ENCODE results near the gene ISOC2.

Gene ISOC2

DNA sequence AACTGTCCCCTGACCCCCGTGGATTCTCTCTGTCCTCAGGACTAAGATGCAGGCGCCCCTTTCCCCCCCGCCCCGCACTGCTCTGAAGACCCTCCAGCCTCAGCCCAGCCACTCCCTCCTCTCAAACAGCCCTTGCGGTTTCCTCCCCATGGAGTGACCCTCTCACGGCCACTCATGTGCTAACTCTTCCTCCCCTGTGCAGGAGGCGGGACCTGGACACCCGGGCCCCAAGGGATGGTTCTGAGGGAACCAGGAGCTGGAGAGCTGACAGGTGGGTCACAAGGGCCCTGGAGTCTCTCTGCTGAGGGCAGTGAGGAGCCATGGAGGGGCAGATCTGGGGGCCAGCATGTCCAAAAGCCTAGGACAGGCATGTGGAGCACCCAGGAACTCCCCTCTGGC, 1.9 kb downstream of the ISOC2 start:
- Histone ChIP-seq H3K27me3 (ENCODE audit: insufficient read depth, poor library complexity, severe bottlenecking) (no peaks in the 10 kb centered on the region), H3K4me3 (replicated peaks; ENCODE audit: insufficient read depth, low read length) (no peak overlapping the region), H3K27ac (replicated peaks) (no peak overlapping the region)
- DNase-seq (ENCODE audit: low read depth in 1 of 2, low spot score in 1 of 2) = no peak
- TF ChIP-seq GABPA (IDR thresholded peaks at IDR 0.05; ENCODE audit: low read depth) (no peak), CTCF (IDR thresholded peaks at IDR 0.05; ENCODE audit: insufficient read depth, low read length) (no peak), SPI1 (IDR thresholded peaks at IDR 0.05; ENCODE audit: borderline replicate concordance, low read depth) (no peak), REST (IDR thresholded peaks at IDR 0.05; ENCODE audit: insufficient replicate concordance, low read depth) (no peak), POLR2AphosphoS5 (IDR thresholded peaks at IDR 0.05; ENCODE audit: low read depth) (no peak)

GRCh38 chr19:55457683-55458457, 3.6 kb downstream of the ISOC2 start:
- H3K27me3 ChIP-seq (ENCODE audit: insufficient read depth, poor library complexity, severe bottlenecking) = no peaks in the 10 kb centered on the region
- TF ChIP-seq CTCF (IDR thresholded peaks at IDR 0.05; ENCODE audit: insufficient read depth, low read length) (no peak), SPI1 (IDR thresholded peaks at IDR 0.05; ENCODE audit: borderline replicate concordance, low read depth) (no peak)
- no peak overlapping the region for H3K4me3 ChIP-seq (replicated peaks; ENCODE audit: insufficient read depth, low read length)
- no peak for DNase-seq (ENCODE audit: low read depth in 1 of 2, low spot score in 1 of 2)
- H3K27ac ChIP-seq (replicated peaks) = no peak overlapping the region

DNA sequence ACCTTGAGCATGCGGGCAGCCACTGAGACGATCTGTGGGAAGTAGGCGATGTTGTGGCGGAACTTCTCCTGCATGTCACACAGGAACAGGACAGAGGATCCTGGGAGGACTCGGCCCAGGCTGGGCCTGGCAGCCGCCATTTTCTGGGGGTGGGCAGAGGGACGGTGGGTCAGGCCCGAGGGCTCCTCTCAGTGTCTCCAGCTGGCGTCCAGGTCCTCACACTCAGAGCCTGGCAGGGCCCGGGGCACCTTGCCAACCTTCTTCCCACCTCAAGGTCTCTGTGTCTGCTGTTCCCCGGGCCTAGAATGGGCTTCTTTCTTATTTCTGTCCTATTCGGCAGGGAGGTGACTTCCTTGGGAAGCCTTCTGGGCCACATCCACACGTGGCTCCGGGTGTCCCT, 5.1 kb downstream of the ISOC2 start:
- H3K4me3 ChIP-seq (replicated peaks; ENCODE audit: insufficient read depth, low read length) = no peak overlapping the region
- no peak for DNase-seq (ENCODE audit: low read depth in 1 of 2, low spot score in 1 of 2)
- no peak overlapping the region for H3K27ac ChIP-seq (replicated peaks)
- no peak for TF ChIP-seq GABPA (IDR thresholded peaks at IDR 0.05; ENCODE audit: low read depth)
- H3K27me3 ChIP-seq (ENCODE audit: insufficient read depth, poor library complexity, severe bottlenecking) = peaks cover 9% of the 10 kb centered on the region

DNA sequence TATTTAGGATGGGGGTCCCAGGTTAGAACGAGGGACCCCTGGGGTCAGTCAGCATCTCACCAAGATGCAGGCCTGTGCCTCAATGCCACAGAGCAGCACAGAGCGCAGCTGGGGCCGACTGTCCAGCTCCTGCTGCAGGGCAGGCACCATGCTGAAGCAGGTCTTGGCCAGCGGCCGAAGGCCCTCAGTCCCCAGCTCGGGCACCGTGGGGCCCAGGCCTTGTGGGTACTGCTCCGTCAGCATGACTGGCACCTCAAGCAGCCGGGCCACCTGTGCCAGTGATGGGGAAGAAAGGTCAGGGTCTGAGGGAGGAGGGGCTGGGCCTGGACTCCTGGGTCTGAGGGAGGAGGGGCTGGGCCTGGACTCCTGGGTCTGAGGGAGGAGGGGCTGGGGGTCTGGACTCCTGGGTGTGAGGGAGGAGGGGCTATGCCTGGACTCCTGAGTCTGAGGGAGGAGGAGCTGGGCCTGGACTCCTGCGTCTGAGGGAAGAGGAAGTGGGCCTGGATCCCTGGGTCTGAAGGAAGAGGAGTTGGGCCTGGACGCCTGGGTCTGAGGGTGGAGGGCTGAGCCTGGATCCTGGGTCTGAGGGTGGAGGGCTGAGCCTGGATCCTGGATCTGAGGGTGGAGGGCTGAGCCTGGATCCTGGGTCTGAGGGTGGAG, 5.7 kb downstream of the ISOC2 start:
- peaks cover 9% of the 10 kb centered on the region for H3K27me3 ChIP-seq (ENCODE audit: insufficient read depth, poor library complexity, severe bottlenecking)
- TF ChIP-seq POLR2AphosphoS5 (IDR thresholded peaks at IDR 0.05; ENCODE audit: low read depth) = no peak
- no peak for TF ChIP-seq GABPA (IDR thresholded peaks at IDR 0.05; ENCODE audit: low read depth)
- no peak for TF ChIP-seq REST (IDR thresholded peaks at IDR 0.05; ENCODE audit: insufficient replicate concordance, low read depth)
- TF ChIP-seq CTCF (IDR thresholded peaks at IDR 0.05; ENCODE audit: insufficient read depth, low read length) = no peak
- no peak overlapping the region for H3K27ac ChIP-seq (replicated peaks)
- DNase-seq (ENCODE audit: low read depth in 1 of 2, low spot score in 1 of 2) = no peak
- no peak overlapping the region for H3K4me3 ChIP-seq (replicated peaks; ENCODE audit: insufficient read depth, low read length)
